ENCODE measurements around the gene TSSC4. TPM values are rescaled to one million over a fixed set of nuclear protein-coding genes. Genes with fewer than 3 reads are reported as not detected.

The TSSC4 gene
- total RNA-seq, 1 donor from 2014 or later: 70.8 TPM

GRCh38 chr11:2423157-2424025, 22.8 kb downstream of the TSSC4 start:
- H3K9me3 Mint-ChIP-seq: no peaks in the 10 kb centered on the region
- H3K36me3 Mint-ChIP-seq (ENCODE audit: low read depth): no peaks in the 10 kb centered on the region
- intact Hi-C loops (cut with micrococcal nuclease): no loop called here
- no peak overlapping the region for H3K4me3 Mint-ChIP-seq
- no peak overlapping the region for H3K27ac Mint-ChIP-seq
- H3K4me1 Mint-ChIP-seq (ENCODE audit: low read depth): no peaks in the 10 kb centered on the region
- no peak for DNase-seq (ENCODE audit: low spot score)
- no peaks in the 10 kb centered on the region for H3K27me3 Mint-ChIP-seq (ENCODE audit: insufficient read depth)

- H3K36me3 Mint-ChIP-seq (ENCODE audit: low read depth): no peaks in the 10 kb centered on the region
- no peaks in the 10 kb centered on the region for H3K27me3 Mint-ChIP-seq (ENCODE audit: insufficient read depth)
- intact Hi-C loops (cut with micrococcal nuclease): no loop called here
- H3K4me3 Mint-ChIP-seq: no peak overlapping the region
- no peaks in the 10 kb centered on the region for H3K9me3 Mint-ChIP-seq
- no peaks in the 10 kb centered on the region for H3K4me1 Mint-ChIP-seq (ENCODE audit: low read depth)
- no peak for DNase-seq (ENCODE audit: low spot score)
- H3K27ac Mint-ChIP-seq: no peak overlapping the region
These were observed 24.4 kb downstream of the TSSC4 start for GRCh38 chr11:2424811-2425495.

GRCh38 chr11:2425506-2425905, 25.0 kb downstream of the TSSC4 start:
- no peaks in the 10 kb centered on the region for H3K9me3 Mint-ChIP-seq
- H3K36me3 Mint-ChIP-seq (ENCODE audit: low read depth): no peaks in the 10 kb centered on the region
- no peak overlapping the region for H3K27ac Mint-ChIP-seq
- no peaks in the 10 kb centered on the region for H3K27me3 Mint-ChIP-seq (ENCODE audit: insufficient read depth)
- no peaks in the 10 kb centered on the region for H3K4me1 Mint-ChIP-seq (ENCODE audit: low read depth)
- intact Hi-C loops (cut with micrococcal nuclease): no loop called here
- no peak overlapping the region for H3K4me3 Mint-ChIP-seq
- DNase-seq (ENCODE audit: low spot score): no peak

- Mint-ChIP-seq H3K4me3 (no peak overlapping the region), H3K4me1 (ENCODE audit: low read depth) (no peaks in the 10 kb centered on the region), H3K27me3 (ENCODE audit: insufficient read depth) (no peaks in the 10 kb centered on the region), H3K9me3 (no peaks in the 10 kb centered on the region), H3K36me3 (ENCODE audit: low read depth) (no peaks in the 10 kb centered on the region), H3K27ac (no peak overlapping the region)
- intact Hi-C loops (cut with micrococcal nuclease): no loop called here
- DNase-seq (ENCODE audit: low spot score): no peak
These were observed 25.7 kb downstream of the TSSC4 start for GRCh38 chr11:2426221-2426620.

- Mint-ChIP-seq H3K9me3 (no peaks in the 10 kb centered on the region), H3K36me3 (ENCODE audit: low read depth) (no peaks in the 10 kb centered on the region), H3K27ac (no peak overlapping the region), H3K4me1 (ENCODE audit: low read depth) (no peaks in the 10 kb centered on the region), H3K4me3 (no peak overlapping the region), H3K27me3 (ENCODE audit: insufficient read depth) (no peaks in the 10 kb centered on the region)
- DNase-seq (ENCODE audit: low spot score): no peak
- intact Hi-C loops (cut with micrococcal nuclease): no loop called here
These were observed 26.4 kb downstream of the TSSC4 start for GRCh38 chr11:2426826-2427521.

- Mint-ChIP-seq H3K9me3 (no peaks in the 10 kb centered on the region), H3K4me1 (ENCODE audit: low read depth) (no peaks in the 10 kb centered on the region), H3K27ac (no peak overlapping the region), H3K36me3 (ENCODE audit: low read depth) (no peaks in the 10 kb centered on the region), H3K27me3 (ENCODE audit: insufficient read depth) (no peaks in the 10 kb centered on the region), H3K4me3 (no peak overlapping the region)
- intact Hi-C loops (cut with micrococcal nuclease): loop anchor here (1.0 kb wide), 1 partner anchor 460 kb away; no protein-coding TSS in a partner anchor
- no peak for DNase-seq (ENCODE audit: low spot score)
These were observed 27.3 kb downstream of the TSSC4 start for GRCh38 chr11:2427721-2428321.

- Mint-ChIP-seq H3K36me3 (ENCODE audit: low read depth) (no peaks in the 10 kb centered on the region), H3K9me3 (no peaks in the 10 kb centered on the region), H3K4me3 (no peak overlapping the region), H3K27ac (no peak overlapping the region), H3K4me1 (ENCODE audit: low read depth) (no peaks in the 10 kb centered on the region), H3K27me3 (ENCODE audit: insufficient read depth) (no peaks in the 10 kb centered on the region)
- peak; percentile 67 for DNase-seq (ENCODE audit: low spot score)
- intact Hi-C loops (cut with micrococcal nuclease): loop anchor here (1.0 kb wide), 1 partner anchor 460 kb away; no protein-coding TSS in a partner anchor
These were observed 27.8 kb downstream of the TSSC4 start for GRCh38 chr11:2428322-2428795.

- no peaks in the 10 kb centered on the region for H3K4me1 Mint-ChIP-seq (ENCODE audit: low read depth)
- intact Hi-C loops (cut with micrococcal nuclease): loop anchor here (5.0 kb wide), 1 partner anchor 661 kb away; no protein-coding TSS in a partner anchor
- H3K36me3 Mint-ChIP-seq (ENCODE audit: low read depth): no peaks in the 10 kb centered on the region
- no peaks in the 10 kb centered on the region for H3K9me3 Mint-ChIP-seq
- H3K4me3 Mint-ChIP-seq: no peak overlapping the region
- no peak for DNase-seq (ENCODE audit: low spot score)
- H3K27me3 Mint-ChIP-seq (ENCODE audit: insufficient read depth): no peaks in the 10 kb centered on the region
- no peak overlapping the region for H3K27ac Mint-ChIP-seq
These were observed 30.8 kb downstream of the TSSC4 start for GRCh38 chr11:2431395-2431794.

GRCh38 chr11:2432171-2432621, 31.6 kb downstream of the TSSC4 start:
- H3K4me1 Mint-ChIP-seq (ENCODE audit: low read depth): no peaks in the 10 kb centered on the region
- no peaks in the 10 kb centered on the region for H3K9me3 Mint-ChIP-seq
- no peak overlapping the region for H3K4me3 Mint-ChIP-seq
- no peak for DNase-seq (ENCODE audit: low spot score)
- H3K27me3 Mint-ChIP-seq (ENCODE audit: insufficient read depth): no peaks in the 10 kb centered on the region
- intact Hi-C loops (cut with micrococcal nuclease): loop anchor here (5.0 kb wide), 1 partner anchor 660 kb away; no protein-coding TSS in a partner anchor
- no peaks in the 10 kb centered on the region for H3K36me3 Mint-ChIP-seq (ENCODE audit: low read depth)
- H3K27ac Mint-ChIP-seq: no peak overlapping the region

GRCh38 chr11:2432628-2433071, 32.1 kb downstream of the TSSC4 start:
- no peaks in the 10 kb centered on the region for H3K36me3 Mint-ChIP-seq (ENCODE audit: low read depth)
- H3K4me1 Mint-ChIP-seq (ENCODE audit: low read depth): no peaks in the 10 kb centered on the region
- intact Hi-C loops (cut with micrococcal nuclease): loop anchor here (5.0 kb wide), 1 partner anchor 660 kb away; no protein-coding TSS in a partner anchor
- no peak overlapping the region for H3K27ac Mint-ChIP-seq
- H3K27me3 Mint-ChIP-seq (ENCODE audit: insufficient read depth): no peaks in the 10 kb centered on the region
- H3K4me3 Mint-ChIP-seq: no peak overlapping the region
- DNase-seq (ENCODE audit: low spot score): no peak
- H3K9me3 Mint-ChIP-seq: no peaks in the 10 kb centered on the region

- Mint-ChIP-seq H3K9me3 (no peaks in the 10 kb centered on the region), H3K4me3 (no peak overlapping the region), H3K36me3 (ENCODE audit: low read depth) (no peaks in the 10 kb centered on the region), H3K27me3 (ENCODE audit: insufficient read depth) (no peaks in the 10 kb centered on the region), H3K27ac (no peak overlapping the region), H3K4me1 (ENCODE audit: low read depth) (no peaks in the 10 kb centered on the region)
- no peak for DNase-seq (ENCODE audit: low spot score)
- intact Hi-C loops (cut with micrococcal nuclease): loop anchor here (5.0 kb wide), 1 partner anchor 659 kb away; no protein-coding TSS in a partner anchor
These were observed 32.8 kb downstream of the TSSC4 start for GRCh38 chr11:2433106-2433925.

Measured in activated T-helper 1 cell treated with anti-CD3 and anti-CD28 coated beads, Interleukin-12 subunit alpha, Interleukin-12 subunit beta, Interleukin-2, Interleukin-4 antibody, amounts not matched to agents 30 ng/mL and 10 ng/mL and 1 ng/mL, durations not matched to agents 14 hours and 24 hours and 36 hours (primary cell).